ENCODE data around the gene NOS3. TPM values are rescaled to one million over a fixed set of nuclear protein-coding genes. Genes with fewer than 3 reads are reported as not detected.

Gene NOS3
- total and polyA plus RNA-seq, 9 of the 15 experiments (the other 6 are each of a cell fraction or from before 2014, with no cell fraction given) = 1.1 to 121 (median 23.6) TPM

- peak; percentile 72; the same call in 1 of the 2 replicates for TF ChIP-seq STAT6 (CRISPR knock-in tag; IDR thresholded peaks at IDR 0.05)
- peak; percentile 45; the same call in 1 of the 2 replicates for TF ChIP-seq PML (IDR thresholded peaks at IDR 0.05; ENCODE audit: low read length)
- TF ChIP-seq NRF1 (conservative IDR thresholded peaks at IDR 0.05 in 1 of 2, IDR thresholded peaks at IDR 0.05 in 1 of 2) = peak; percentile 38 to 49; a peak in 3 of 4 replicates
- no peak for TF ChIP-seq TEAD2 (tag; IDR thresholded peaks at IDR 0.05)
- peak; percentile 72; the same call in 1 of the 2 replicates for TF ChIP-seq FOXO4 (CRISPR knock-in tag; IDR thresholded peaks at IDR 0.05)
- TF ChIP-seq TBL1XR1 (IDR thresholded peaks at IDR 0.05; ENCODE audit: low read length in 2 of 2) = peak; percentile 65 to 86; a peak in 3 of 4 replicates
- no peak for TF ChIP-seq RFX5 (IDR thresholded peaks at IDR 0.05; ENCODE audit: low read depth, low read length)
- no peak for TF ChIP-seq ZNF592 (IDR thresholded peaks at IDR 0.05)
- 0 out of 2 replicates have a peak, but pooled peaks have one; percentile 14 for TF ChIP-seq TAF7 (tag; IDR thresholded peaks at IDR 0.05)
- no peak for TF ChIP-seq ZNF707 (CRISPR knock-in tag; conservative IDR thresholded peaks at IDR 0.05)
- 0 out of 2 replicates have a peak, but pooled peaks have one; percentile 49 for TF ChIP-seq ZNF197 (CRISPR knock-in tag; IDR thresholded peaks at IDR 0.05; ENCODE audit: low read depth)
- peak; percentile 52 to 82; a peak in 2 of 4 replicates for TF ChIP-seq SIN3A (IDR thresholded peaks at IDR 0.05; ENCODE audit: borderline replicate concordance in 2 of 2, control insufficient read depth in 1 of 2, low read depth in 2 of 2, low read length in 2 of 2)
- no peak for TF ChIP-seq NFXL1 (CRISPR knock-in tag; IDR thresholded peaks at IDR 0.05)
- TF ChIP-seq MBD1 (CRISPR knock-in tag; IDR thresholded peaks at IDR 0.05) = no peak
- peak; percentile 93 for TF ChIP-seq HLTF (IDR thresholded peaks at IDR 0.05)
Measured at GRCh38 chr7:150955519-150956394, 35.1 kb upstream of the NOS3 start (continued).

All from K562 (cell line).